Colonic mucosa (tissue), 4 donors: ENCODE measurements around the gene CXXC1. TPM values are rescaled to one million over a fixed set of nuclear protein-coding genes. Genes with fewer than 3 reads are reported as not detected.

Experiments
- DNase-seq: peaks from one replicate; pipeline ENCODE4 v3.0.0-alpha.2; 2020
- H3K27ac ChIP-seq: fragments of 200-600 bp; one replicate; pipeline ENCODE4 v1.8.0; 2021
- H3K27me3 ChIP-seq: fragments of 200-600 bp; one replicate; pipeline ENCODE4 v1.8.0; 2021
- H3K36me3 ChIP-seq: fragments of 200-600 bp; one replicate; pipeline ENCODE4 v1.8.0; 2021
- H3K4me1 ChIP-seq: fragments of 200-600 bp; one replicate; pipeline ENCODE4 v1.8.0; 2021; ENCODE audit warnings: mild to moderate bottlenecking
- H3K4me3 ChIP-seq: fragments of 200-600 bp; one replicate; pipeline ENCODE4 v1.8.0; 2021
- H3K9ac ChIP-seq, 2 donors: one replicate each; pipeline ENCODE4 v1.7.0; 2013; ENCODE audit warnings: control low read depth in 2 of 2, low read depth in 2 of 2, low read length in 2 of 2
- H3K9me3 ChIP-seq: fragments of 200-600 bp; one replicate; pipeline ENCODE4 v1.8.0; 2021
- intact Hi-C: fragments of 100-400 bp; cut with DNase I; formaldehyde crosslinking; loops from one replicate; pipeline ENCODE4 v1.14.1; 2022
- total RNA-seq, 2 donors: library from RNA; stranded (reverse); fragmentation: NEBNext Ultra II Directional in 1 of 2; extraction: Animal tissue kit (Norgen Biotek cat#: 25700) in 1 of 2; gene quantifications; one replicate each; pipeline ENCODE4 v1.2.1, GENCODE V29; 2021
- TF ChIP-seq, protein P1 (sequence below): fragments of 200-600 bp; IDR thresholded peaks from one replicate; pipeline ENCODE4 v1.8.0; 2022; ENCODE audit warnings: antibody characterized with exemption, mild to moderate bottlenecking
- donor health status: healthy.
- donor health status: DM: no; HTN: no; CAD: no.
- donor health status: DM: no; HTN: no; CAD: no.

CXXC1 gene
- total RNA-seq, 2 donors from 2014 or later = 46.1 to 102 TPM

DNA sequence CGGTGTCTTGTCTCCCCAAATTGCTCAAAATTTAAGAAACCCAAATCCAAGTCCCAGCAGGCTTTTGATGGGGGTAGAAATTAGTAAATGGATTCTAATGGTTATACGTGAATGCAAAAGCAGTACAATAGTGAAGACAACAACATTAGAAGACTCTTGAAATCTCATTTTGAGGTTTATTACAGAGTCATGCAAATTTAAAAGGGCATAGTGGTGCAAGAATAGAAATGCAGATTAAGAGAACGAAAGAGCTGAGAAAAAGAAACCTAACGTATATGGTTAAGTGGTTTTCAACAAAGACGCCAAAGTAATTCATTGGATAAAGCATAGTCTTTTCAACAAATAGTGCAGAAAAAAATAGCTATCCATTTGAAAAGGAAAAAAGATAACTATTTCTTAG is 33.2 kb upstream of the CXXC1 start:
- Histone ChIP-seq H3K27ac (no peak overlapping the region), H3K36me3 (no peaks in the 10 kb centered on the region), H3K4me1 (no peaks in the 10 kb centered on the region), H3K4me3 (no peak overlapping the region), H3K9me3 (no peaks in the 10 kb centered on the region), H3K9ac (no peak overlapping the region), H3K27me3 (no peaks in the 10 kb centered on the region)
- TF ChIP-seq, protein P1, sequence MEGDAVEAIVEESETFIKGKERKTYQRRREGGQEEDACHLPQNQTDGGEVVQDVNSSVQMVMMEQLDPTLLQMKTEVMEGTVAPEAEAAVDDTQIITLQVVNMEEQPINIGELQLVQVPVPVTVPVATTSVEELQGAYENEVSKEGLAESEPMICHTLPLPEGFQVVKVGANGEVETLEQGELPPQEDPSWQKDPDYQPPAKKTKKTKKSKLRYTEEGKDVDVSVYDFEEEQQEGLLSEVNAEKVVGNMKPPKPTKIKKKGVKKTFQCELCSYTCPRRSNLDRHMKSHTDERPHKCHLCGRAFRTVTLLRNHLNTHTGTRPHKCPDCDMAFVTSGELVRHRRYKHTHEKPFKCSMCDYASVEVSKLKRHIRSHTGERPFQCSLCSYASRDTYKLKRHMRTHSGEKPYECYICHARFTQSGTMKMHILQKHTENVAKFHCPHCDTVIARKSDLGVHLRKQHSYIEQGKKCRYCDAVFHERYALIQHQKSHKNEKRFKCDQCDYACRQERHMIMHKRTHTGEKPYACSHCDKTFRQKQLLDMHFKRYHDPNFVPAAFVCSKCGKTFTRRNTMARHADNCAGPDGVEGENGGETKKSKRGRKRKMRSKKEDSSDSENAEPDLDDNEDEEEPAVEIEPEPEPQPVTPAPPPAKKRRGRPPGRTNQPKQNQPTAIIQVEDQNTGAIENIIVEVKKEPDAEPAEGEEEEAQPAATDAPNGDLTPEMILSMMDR = no peak
- DNase-seq = no peak
- intact Hi-C loops = no loop called here

DNA sequence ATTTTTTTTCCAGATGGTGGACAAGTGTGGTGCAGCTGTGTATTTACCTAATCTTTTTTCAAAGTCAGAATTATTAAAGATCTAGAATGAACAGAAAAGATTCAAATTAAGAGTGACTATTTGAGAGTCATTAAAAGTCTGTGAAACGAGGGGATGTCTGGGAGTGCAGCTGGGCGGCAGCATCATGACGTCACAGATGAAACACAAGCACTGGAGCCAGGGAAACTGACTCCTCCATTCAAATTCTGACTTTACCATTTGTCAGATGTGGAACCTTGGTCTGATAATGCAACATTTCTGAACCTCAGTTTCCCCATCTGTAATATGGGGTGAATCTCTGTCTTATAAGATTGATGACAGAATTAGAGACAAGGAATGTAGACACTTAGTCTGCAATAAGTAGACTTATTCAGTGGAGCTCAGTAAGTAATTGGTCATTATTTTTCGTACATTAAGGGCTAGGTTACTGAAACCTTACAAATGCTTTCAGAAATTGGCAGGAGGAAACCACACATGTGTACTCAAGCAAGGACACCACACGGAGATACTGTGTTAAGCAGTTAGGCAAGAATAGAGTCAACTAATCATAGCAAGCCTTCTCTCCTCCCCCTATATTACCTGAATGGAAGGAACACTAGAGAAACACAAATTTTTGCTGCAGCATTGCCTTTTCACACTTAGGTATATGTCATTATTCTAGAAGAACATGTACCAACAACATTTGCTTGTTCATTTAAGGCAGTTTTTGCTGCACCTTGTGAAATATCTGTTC is 27.8 kb upstream of the CXXC1 start:
- TF ChIP-seq, protein P1 = no peak
- no peak overlapping the region for H3K27ac ChIP-seq
- H3K36me3 ChIP-seq = no peaks in the 10 kb centered on the region
- H3K27me3 ChIP-seq = no peaks in the 10 kb centered on the region
- no peak overlapping the region for H3K4me3 ChIP-seq
- DNase-seq = no peak
- H3K9me3 ChIP-seq = no peaks in the 10 kb centered on the region
- H3K9ac ChIP-seq = no peak overlapping the region
- intact Hi-C loops = no loop called here
- no peaks in the 10 kb centered on the region for H3K4me1 ChIP-seq

DNA sequence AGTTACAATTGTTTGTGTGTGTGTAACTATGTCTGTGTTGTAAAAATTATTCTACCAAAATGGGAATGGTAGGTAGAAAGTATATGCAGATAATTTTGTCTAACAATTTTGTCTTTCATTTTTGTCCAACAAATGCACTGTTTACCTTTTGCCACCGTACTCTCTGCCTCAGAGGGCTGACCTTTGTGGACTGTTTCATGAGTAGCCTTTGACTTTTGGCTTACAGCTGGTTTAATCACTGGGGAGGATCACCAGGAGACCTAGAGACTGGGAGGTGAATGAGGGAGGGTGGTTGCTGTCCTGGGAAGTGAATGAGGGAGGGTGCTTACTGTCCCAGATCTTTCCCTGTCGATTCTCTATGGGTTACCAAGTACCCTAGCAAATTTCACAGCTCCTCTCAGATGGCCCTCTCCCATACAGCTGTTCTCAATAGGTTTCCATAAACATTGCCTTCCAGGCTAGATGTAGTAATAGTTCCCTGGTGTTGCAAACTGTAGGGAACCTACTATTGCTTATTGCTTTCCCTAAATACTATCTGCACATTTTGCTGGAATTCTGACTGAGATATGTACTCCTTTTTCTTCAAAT is 26.5 kb upstream of the CXXC1 start:
- Histone ChIP-seq H3K9ac (no peak overlapping the region), H3K4me3 (no peak overlapping the region), H3K4me1 (no peaks in the 10 kb centered on the region), H3K27me3 (no peaks in the 10 kb centered on the region), H3K9me3 (no peaks in the 10 kb centered on the region), H3K27ac (no peak overlapping the region), H3K36me3 (no peaks in the 10 kb centered on the region)
- TF ChIP-seq, protein P1 = no peak
- no peak for DNase-seq
- intact Hi-C loops = no loop called here

DNA sequence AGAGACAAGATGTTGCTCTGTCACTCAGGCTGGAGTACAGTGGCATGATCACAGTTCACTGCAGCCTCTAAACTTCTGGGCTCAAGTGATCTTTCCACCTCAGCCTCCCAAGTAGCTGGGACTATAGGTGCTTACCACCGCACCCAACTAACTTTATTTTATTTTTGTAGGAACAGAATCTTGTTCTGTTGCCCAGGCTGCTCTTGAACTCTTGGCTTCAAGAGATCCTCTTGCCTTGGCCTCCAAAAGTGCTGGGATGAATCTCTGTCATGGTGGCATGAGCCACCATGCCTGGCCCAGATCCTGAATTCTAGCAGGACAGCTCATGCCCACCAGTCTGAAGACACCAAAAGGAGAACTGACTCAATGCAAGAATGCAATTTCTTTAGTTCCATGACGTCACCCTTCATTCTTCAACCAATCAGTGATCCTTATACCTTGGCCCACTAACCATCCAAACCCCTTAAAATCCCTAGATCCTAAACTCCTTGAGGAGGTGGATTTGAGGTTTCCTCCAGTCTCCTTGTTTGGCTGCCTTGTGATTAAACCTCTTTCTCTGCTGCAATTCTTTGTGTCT is 25.6 kb upstream of the CXXC1 start:
- H3K4me3 ChIP-seq = no peak overlapping the region
- H3K36me3 ChIP-seq = no peaks in the 10 kb centered on the region
- TF ChIP-seq, protein P1 = no peak
- intact Hi-C loops = no loop called here
- H3K9ac ChIP-seq = no peak overlapping the region
- no peaks in the 10 kb centered on the region for H3K4me1 ChIP-seq
- no peaks in the 10 kb centered on the region for H3K27me3 ChIP-seq
- no peak for DNase-seq
- H3K9me3 ChIP-seq = no peaks in the 10 kb centered on the region
- H3K27ac ChIP-seq = no peak overlapping the region

DNA sequence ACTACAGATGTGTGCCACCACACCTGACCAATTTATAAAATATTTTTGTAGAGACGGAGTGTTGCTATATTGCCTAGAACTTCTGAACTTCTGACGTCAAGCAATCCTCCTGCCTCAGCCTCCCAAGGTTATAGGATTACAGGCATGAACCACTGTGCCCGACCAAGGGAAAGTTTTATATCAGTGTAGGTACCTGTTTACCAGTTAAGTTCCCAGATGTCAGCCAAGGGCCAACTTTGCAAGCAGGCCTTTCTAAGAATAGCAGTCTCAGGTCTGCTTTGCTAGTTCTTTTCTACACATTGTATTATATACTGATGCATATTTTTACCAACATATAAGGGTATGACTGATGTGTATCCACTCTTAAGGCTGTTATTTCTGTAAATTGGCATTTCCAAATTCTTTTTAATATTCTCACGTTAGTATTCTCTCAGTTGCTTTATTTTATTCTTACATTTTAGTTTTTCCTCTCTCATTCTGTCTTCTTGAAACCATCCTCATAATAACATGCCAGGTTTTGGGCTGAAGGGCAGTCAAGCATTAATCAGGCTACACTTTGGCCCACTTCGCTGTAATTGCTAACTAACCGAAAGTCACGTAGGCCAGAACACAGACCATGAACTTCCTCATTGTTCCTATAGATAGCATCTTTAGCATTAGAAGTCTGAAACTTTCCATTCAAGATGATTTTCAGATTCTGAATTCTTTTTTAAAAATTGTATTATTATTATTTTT is 25.0 kb upstream of the CXXC1 start:
- H3K36me3 ChIP-seq = no peaks in the 10 kb centered on the region
- no peaks in the 10 kb centered on the region for H3K9me3 ChIP-seq
- no peak for DNase-seq
- H3K9ac ChIP-seq = no peak overlapping the region
- TF ChIP-seq, protein P1 = no peak
- H3K27me3 ChIP-seq = no peaks in the 10 kb centered on the region
- H3K4me1 ChIP-seq = no peaks in the 10 kb centered on the region
- H3K27ac ChIP-seq = no peak overlapping the region
- no peak overlapping the region for H3K4me3 ChIP-seq
- intact Hi-C loops = no loop called here
